H9 (cell line): ENCODE results near the gene HOXC13. TPM values are rescaled to one million over a fixed set of nuclear protein-coding genes. Genes with fewer than 3 reads are reported as not detected.

Experiments used
- DNase-seq: peaks from one replicate; pipeline ENCODE4 v3.0.0-alpha.2; 2017
- H2AFZ ChIP-seq: one replicate; pipeline ENCODE4 v1.6.1; 2013; ENCODE audit warnings: mild to moderate bottlenecking, low read length, control low read depth, moderate library complexity
- H2AK5ac ChIP-seq: 2 replicates; pipeline ENCODE4 v1.6.1; 2013; ENCODE audit warnings: low read length, control low read depth, mixed read lengths; ENCODE audit not compliant: insufficient read length
- H2BK120ac ChIP-seq: one replicate; pipeline ENCODE4 v1.6.1; 2013; ENCODE audit warnings: low read depth, mild to moderate bottlenecking, low read length, control low read depth, inconsistent platforms; ENCODE audit not compliant: poor library complexity, severe bottlenecking
- H2BK12ac ChIP-seq: 2 replicates; pipeline ENCODE4 v1.6.1; 2013; ENCODE audit warnings: low read length, control low read depth, mixed read lengths, low read depth; ENCODE audit not compliant: insufficient read length
- H2BK15ac ChIP-seq: 2 replicates; pipeline ENCODE4 v1.6.1; 2013; ENCODE audit warnings: low read depth, low read length, control low read depth
- H2BK20ac ChIP-seq: one replicate; pipeline ENCODE4 v1.6.1; 2013; ENCODE audit warnings: low read depth, mild to moderate bottlenecking, low read length, control low read depth, inconsistent platforms; ENCODE audit not compliant: poor library complexity, severe bottlenecking
- H2BK5ac ChIP-seq: 2 replicates; pipeline ENCODE4 v1.6.1; 2013; ENCODE audit warnings: low read length, control low read depth, mixed read lengths; ENCODE audit not compliant: insufficient read length
- H3K14ac ChIP-seq: 2 replicates; pipeline ENCODE4 v1.6.1; 2013; ENCODE audit warnings: low read length, control low read depth; ENCODE audit not compliant: insufficient read depth
- H3K18ac ChIP-seq: 2 replicates; pipeline ENCODE4 v1.6.1; 2013; ENCODE audit warnings: low read depth, mild to moderate bottlenecking, mixed read lengths, low read length, control low read depth; ENCODE audit not compliant: insufficient read length
- H3K23ac ChIP-seq: 2 replicates; pipeline ENCODE4 v1.6.1; 2013; ENCODE audit warnings: low read length, control low read depth, mixed read lengths, low read depth; ENCODE audit not compliant: insufficient read length
- H3K23me2 ChIP-seq: 2 replicates; pipeline ENCODE4 v1.6.1; 2013; ENCODE audit warnings: low read depth, mild to moderate bottlenecking, mixed read lengths, low read length, control low read depth; ENCODE audit not compliant: insufficient read length, poor library complexity, severe bottlenecking
- H3K27ac ChIP-seq: 2 replicates; pipeline ENCODE4 v1.5.1; 2013; ENCODE audit warnings: low read length, control low read depth, mixed read lengths, low read depth; ENCODE audit not compliant: insufficient read length
- H3K27me3 ChIP-seq: 2 replicates; pipeline ENCODE4 v1.6.1; 2013; ENCODE audit warnings: low read length, control low read depth, inconsistent platforms; ENCODE audit not compliant: insufficient read depth
- H3K4ac ChIP-seq: 2 replicates; pipeline ENCODE4 v1.6.1; 2013; ENCODE audit warnings: low read depth, mild to moderate bottlenecking, control low read depth, inconsistent platforms, low read length, moderate library complexity
- H3K4me1 ChIP-seq: 2 replicates; pipeline ENCODE4 v1.6.1; 2013; ENCODE audit warnings: low read length, control low read depth, inconsistent platforms; ENCODE audit not compliant: insufficient read depth
- H3K4me2 ChIP-seq: 2 replicates; pipeline ENCODE4 v1.6.1; 2013; ENCODE audit warnings: low read length, control low read depth, mixed read lengths; ENCODE audit not compliant: insufficient read length, insufficient read depth
- H3K56ac ChIP-seq: 2 replicates; pipeline ENCODE4 v1.6.1; 2013; ENCODE audit warnings: low read depth, mild to moderate bottlenecking, mixed read lengths, low read length, control low read depth; ENCODE audit not compliant: insufficient read length
- H3K79me1 ChIP-seq: 2 replicates; pipeline ENCODE4 v1.6.1; 2013; ENCODE audit warnings: low read depth, mild to moderate bottlenecking, moderate library complexity, low read length, control low read depth, inconsistent platforms; ENCODE audit not compliant: insufficient read depth, poor library complexity, severe bottlenecking
- H3K79me2 ChIP-seq: 2 replicates; pipeline ENCODE4 v1.6.1; 2013; ENCODE audit warnings: low read length, control low read depth, inconsistent platforms; ENCODE audit not compliant: insufficient read depth
- H3K9ac ChIP-seq: 2 replicates; pipeline ENCODE4 v1.6.1; 2013; ENCODE audit warnings: low read length, control low read depth, mixed read lengths; ENCODE audit not compliant: insufficient read length; ENCODE audit errors: extremely low read depth
- H3K9me3 ChIP-seq: one replicate; pipeline ENCODE4 v1.6.1; 2013; ENCODE audit warnings: low read depth, low read length, inconsistent platforms; ENCODE audit not compliant: control insufficient read depth
- H3T11ph ChIP-seq: one replicate; pipeline ENCODE4 v1.6.1; 2013; ENCODE audit warnings: mild to moderate bottlenecking, low read length, control low read depth, inconsistent platforms
- H4K20me1 ChIP-seq: one replicate; pipeline ENCODE4 v1.6.1; 2013; ENCODE audit not compliant: control insufficient read depth, insufficient read length, insufficient read depth
- H4K5ac ChIP-seq: 2 replicates; pipeline ENCODE4 v1.6.1; 2013; ENCODE audit warnings: low read depth, mild to moderate bottlenecking, mixed read lengths, low read length, control low read depth; ENCODE audit not compliant: insufficient read length
- H4K8ac ChIP-seq: replicated peaks from 2 replicates; pipeline ENCODE4 v1.6.1; 2013; ENCODE audit warnings: low read length, control low read depth, mixed read lengths, low read depth; ENCODE audit not compliant: insufficient read length
- H4K91ac ChIP-seq: 2 replicates; pipeline ENCODE4 v1.6.1; 2013; ENCODE audit warnings: low read depth, mild to moderate bottlenecking, moderate library complexity, mixed read lengths, low read length, control low read depth; ENCODE audit not compliant: insufficient read length
- H3K27ac Mint-ChIP-seq, 3 experiments: 2 replicates in 2 of 3; 3 replicates in 1 of 3; pipeline ENCODE4 v1.8.0; 2020 to 2021; ENCODE audit warnings: mixed read lengths in 3 of 3, mild to moderate bottlenecking in 1 of 3, moderate library complexity in 1 of 3
- H3K27me3 Mint-ChIP-seq: 2 replicates; pipeline ENCODE4 v1.8.0; 2021; ENCODE audit warnings: low read depth, mild to moderate bottlenecking, moderate library complexity, mixed read lengths
- H3K36me3 Mint-ChIP-seq, 3 experiments: 2 replicates in 2 of 3; 3 replicates in 1 of 3; pipeline ENCODE4 v1.8.0; 2020 to 2021; ENCODE audit warnings: low read depth in 3 of 3, mixed read lengths in 3 of 3; ENCODE audit not compliant: insufficient read depth in 1 of 3
- H3K4me1 Mint-ChIP-seq, 2 experiments: 2 replicates each; pipeline ENCODE4 v1.8.0; 2020; ENCODE audit warnings: mixed read lengths in 2 of 2
- H3K4me3 Mint-ChIP-seq, 2 experiments: 2 replicates in 1 of 2; 3 replicates in 1 of 2; pipeline ENCODE4 v1.8.0; 2020 to 2021; ENCODE audit warnings: mild to moderate bottlenecking in 2 of 2, mixed read lengths in 2 of 2, moderate library complexity in 1 of 2
- H3K9me3 Mint-ChIP-seq, 2 experiments: 2 replicates in 1 of 2; 3 replicates in 1 of 2; pipeline ENCODE4 v1.8.0; 2020; ENCODE audit warnings: mild to moderate bottlenecking in 2 of 2, mixed read lengths in 2 of 2, moderate library complexity in 1 of 2
- CTCF ChIP-seq: fragments of 200-600 bp; sonication (generic); conservative IDR thresholded peaks from 3 replicates; pipeline ENCODE4 v1.8.0; 2021; ENCODE audit warnings: antibody characterized with exemption, mild to moderate bottlenecking
- WGBS: extraction: QIAGEN DNeasy Blood & Tissue Kit; methylation state at CpG from one replicate; pipeline ENCODE4 v1.1.7; 2013; ENCODE audit warnings: missing lambda C conversion rate, low lambda C conversion rate, mixed read lengths; ENCODE audit not compliant: insufficient read length; ENCODE audit errors: extremely low coverage; 5-methylcytosine and 5-hydroxymethylcytosine counted together
- total RNA-seq: library from RNA; stranded (reverse); gene quantifications from 2 replicates; pipeline ENCODE4 v1.2.1, GENCODE V29; 2021

The HOXC13 gene
- total RNA-seq, 1 experiment from 2014 or later = not detected

- Histone ChIP-seq H2BK15ac (no peak overlapping the region), H4K8ac (no peak overlapping the region), H3K79me2 (no peaks in the 10 kb centered on the region), H3K23ac (no peak overlapping the region), H3K9me3 (no peaks in the 10 kb centered on the region), H3K4me1 (no peaks in the 10 kb centered on the region), H3K4ac (no peak overlapping the region), H2BK120ac (no peak overlapping the region), H4K91ac (no peak overlapping the region), H2BK12ac (no peak overlapping the region), H2AFZ (no peak overlapping the region), H3K14ac (no peak overlapping the region), H3K27ac (no peak overlapping the region), H2AK5ac (no peak overlapping the region), H3K9ac (no peak overlapping the region), H3K79me1 (no peaks in the 10 kb centered on the region), H3T11ph (no peak overlapping the region), H2BK20ac (no peak overlapping the region), H4K20me1 (no peaks in the 10 kb centered on the region), H3K4me2 (no peak overlapping the region), H3K27me3 (peaks cover 98% of the 10 kb centered on the region), H3K56ac (no peak overlapping the region), H4K5ac (no peak overlapping the region), H3K23me2 (no peaks in the 10 kb centered on the region), H3K18ac (no peak overlapping the region), H2BK5ac (no peak overlapping the region)
- Mint-ChIP-seq H3K27me3 (peaks cover 99% of the 10 kb centered on the region), H3K4me1 (peaks cover 6 to 18% of the 10 kb centered on the region in 2 experiments; a peak in 3 of 4 replicates), H3K27ac (no peak overlapping the region), H3K9me3 (peaks cover 0 to 9% of the 10 kb centered on the region in 2 experiments; a peak in 4 of 5 replicates), H3K4me3 (no peak overlapping the region), H3K36me3 (no peaks in the 10 kb centered on the region; a peak in 2 of 7 replicates)
- no peak for TF ChIP-seq CTCF
- no peak for DNase-seq
- no CpG with 5 or more reads among the region's 34 CpGs for WGBS
Observed at GRCh38 chr12:53950789-53951576, 12.4 kb downstream of the HOXC13 start.
